AML-193 (cell line): ENCODE data around the gene POGLUT2.

Experiments
- DNase-seq, 2 experiments: peaks; one replicate each; lab custom pipeline; 2025; lab: John Stamatoyannopoulos, UW

The POGLUT2 gene

DNA sequence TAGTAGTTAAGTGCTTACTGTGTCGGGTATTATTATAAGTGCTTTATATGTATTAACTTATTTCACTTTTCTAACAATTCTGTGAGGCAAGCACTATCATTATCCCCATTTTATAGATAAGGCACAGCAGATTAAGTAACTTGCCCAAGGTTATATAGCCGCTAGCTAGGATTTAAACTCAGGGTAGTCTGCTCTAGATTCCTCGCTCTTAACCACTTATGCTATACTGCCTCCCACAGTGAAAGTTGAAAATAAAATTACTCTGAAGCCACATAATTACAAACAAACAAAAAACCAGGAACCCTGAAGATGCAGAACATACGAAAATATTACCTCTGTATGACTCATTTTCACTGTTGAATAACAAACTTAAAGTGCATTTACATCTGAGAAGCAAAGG lies 29.1 kb downstream of the POGLUT2 start:
- DNase-seq: no peak

DNA sequence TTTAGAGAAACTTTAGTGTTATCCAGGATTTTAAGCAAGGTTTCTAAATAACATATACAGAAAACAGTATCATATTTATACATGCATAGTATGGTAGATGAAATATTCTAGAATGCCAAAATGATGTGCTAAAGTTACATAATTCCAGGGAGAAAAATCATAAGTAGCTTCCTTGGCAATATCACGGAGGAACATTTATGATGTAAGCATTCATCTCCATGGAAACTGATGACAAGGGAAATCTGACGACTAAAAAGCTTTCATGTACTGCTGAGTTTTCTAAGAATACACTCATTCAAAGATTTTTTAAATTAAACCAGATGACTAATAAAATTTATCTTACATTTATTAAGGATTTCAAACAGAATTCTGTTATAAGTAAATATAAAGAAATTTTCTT lies 29.9 kb downstream of the POGLUT2 start:
- DNase-seq: no peak

DNA sequence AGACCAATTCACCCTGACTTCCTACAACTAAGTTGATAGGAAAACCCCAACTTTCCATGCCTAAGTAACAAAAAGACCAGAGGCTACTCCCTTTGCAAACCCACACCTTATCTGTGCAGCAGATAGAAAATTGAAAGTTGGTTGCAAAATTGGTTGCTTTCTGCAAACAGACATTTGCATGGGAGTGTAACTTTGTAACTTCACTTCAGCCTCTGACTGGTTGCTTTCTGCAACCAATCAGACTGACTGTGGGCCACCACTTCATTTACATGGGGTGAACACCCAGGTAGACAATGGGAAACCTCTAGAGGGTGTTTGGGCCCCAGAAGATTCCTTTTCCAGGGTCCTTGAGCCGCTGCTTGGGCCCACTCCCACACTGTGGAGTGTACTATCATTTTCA lies 35.0 kb downstream of the POGLUT2 start:
- DNase-seq: no peak

DNA sequence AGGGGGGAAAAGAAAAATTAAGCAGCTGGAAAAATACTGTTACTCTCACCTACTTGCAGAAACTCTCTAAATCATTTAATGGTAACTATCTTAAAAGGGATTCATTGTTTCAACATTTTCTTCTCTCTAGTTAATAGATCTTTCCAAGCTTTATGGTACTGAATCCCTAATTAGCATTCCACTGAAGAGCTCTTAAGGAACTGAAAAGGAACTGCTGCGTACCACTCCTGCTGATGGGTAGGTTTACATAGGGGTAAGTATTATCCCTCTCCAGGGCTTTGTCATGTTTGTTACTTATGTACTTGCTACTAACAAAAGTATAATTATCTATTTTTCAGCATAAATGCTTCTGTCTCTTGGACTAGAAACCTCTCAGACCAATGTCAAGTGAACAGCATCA lies 37.7 kb downstream of the POGLUT2 start:
- no peak for DNase-seq

DNA sequence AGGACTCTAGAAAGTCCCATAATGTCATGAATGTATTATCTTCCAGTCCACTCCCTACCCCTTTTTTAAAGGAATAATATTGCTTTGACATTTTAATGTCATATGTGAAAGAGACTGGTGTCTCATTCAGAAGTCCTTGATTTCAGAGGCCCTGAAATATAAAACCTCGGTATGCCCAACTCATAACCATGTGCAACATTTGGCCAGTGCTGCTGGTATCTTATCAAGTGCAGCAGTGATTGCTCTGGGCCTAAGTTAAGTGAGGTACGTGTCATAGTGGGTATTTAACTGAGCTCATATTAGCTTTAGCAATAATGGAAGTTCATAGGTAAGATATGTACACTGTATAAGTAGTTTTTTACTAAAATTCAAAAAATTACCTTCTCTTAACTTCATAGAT lies 39.9 kb downstream of the POGLUT2 start:
- DNase-seq: no peak

DNA sequence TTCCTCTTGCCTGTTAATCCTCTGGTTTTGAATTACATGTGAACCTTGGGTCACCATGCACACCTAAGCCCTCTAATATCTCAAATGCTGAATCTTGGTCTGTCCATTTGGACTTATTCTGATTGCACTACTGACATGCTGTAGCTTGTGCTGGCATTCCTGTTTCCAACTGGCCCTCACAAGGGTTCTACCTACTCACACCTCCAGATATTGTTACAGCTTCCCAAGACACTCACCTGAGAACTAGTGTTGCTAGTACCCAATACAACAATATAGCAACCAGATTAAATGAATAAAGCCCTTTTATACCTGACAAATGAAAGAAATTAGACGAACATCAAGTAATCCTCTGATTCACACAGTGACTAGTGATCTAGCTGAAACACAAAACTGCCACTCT lies 41.8 kb downstream of the POGLUT2 start:
- DNase-seq: no peak

DNA sequence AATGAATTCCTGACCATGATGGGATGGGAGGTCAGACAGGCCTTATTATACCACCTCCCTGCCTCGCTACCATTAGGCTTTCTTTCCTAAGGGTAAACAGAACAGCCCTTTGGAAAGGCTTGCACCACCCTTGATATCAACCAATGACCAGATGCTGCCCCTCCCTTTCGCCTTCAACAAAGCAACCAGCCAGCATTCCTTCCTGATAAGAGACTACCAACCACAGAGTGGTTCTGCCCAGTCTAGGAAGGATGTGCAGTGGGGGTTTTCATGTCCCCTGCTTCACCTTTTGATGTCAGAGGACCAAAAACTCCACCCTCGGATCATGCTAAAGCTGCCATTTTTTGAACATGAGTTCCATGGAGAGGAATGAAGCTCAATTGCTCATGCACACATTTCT lies 46.9 kb downstream of the POGLUT2 start:
- no peak for DNase-seq

DNA sequence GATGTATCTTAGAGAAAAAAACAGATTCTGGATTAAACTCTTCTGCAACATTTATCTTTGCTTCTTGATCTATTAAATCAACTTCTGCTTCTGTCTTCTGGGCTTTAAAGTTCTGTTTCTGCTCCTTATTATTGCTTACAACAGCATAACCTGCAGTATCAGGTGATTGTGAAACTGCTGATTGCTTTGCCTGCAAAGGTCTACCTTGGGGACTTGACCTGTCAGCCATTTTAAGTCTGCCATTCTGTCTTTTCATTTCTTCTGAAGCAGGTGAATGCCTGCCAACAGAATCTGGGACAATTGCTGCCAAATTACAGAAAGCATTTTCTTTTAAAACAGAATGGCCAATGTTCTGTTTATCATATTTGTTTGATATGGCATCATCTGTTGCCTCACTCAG lies 56.3 kb downstream of the POGLUT2 start:
- no peak for DNase-seq

DNA sequence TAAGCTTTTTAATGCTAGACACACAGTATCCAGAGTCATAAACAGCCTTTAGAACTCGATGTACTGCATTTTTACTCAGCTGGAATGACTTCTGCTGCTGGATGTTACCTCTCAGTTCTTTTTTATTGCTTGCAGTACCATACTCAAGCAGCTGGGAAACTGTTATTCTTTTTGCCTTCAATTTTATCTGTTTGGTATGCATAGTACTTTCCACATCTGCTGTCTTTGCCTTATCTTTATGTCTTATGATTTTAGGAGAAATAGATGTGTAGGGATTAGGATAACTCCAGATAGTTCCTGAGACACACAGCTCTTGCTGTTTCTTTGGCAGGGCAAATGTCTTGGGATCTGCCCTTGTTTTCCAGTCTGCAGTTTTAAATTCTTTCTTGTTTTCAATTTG lies 56.7 kb downstream of the POGLUT2 start:
- no peak for DNase-seq
